Neuron (in vitro differentiated cells): ENCODE measurements around the gene COL6A3.

Source experiments
- H2AFZ ChIP-seq: one replicate; pipeline ENCODE4 v1.6.1; 2013; ENCODE audit warnings: low read depth, mild to moderate bottlenecking, inconsistent platforms, low read length, moderate library complexity
- H3K27me3 ChIP-seq: one replicate; pipeline ENCODE4 v1.6.1; 2013; ENCODE audit warnings: low read length; ENCODE audit not compliant: insufficient read depth
- H3K36me3 ChIP-seq: one replicate; pipeline ENCODE4 v1.6.1; 2013; ENCODE audit warnings: low read length; ENCODE audit not compliant: insufficient read depth
- H3K4me1 ChIP-seq: one replicate; pipeline ENCODE4 v1.6.1; 2013; ENCODE audit warnings: low read length; ENCODE audit not compliant: insufficient read depth
- H3K4me3 ChIP-seq: 2 replicates; pipeline ENCODE4 v1.5.1; 2013; ENCODE audit warnings: mild to moderate bottlenecking, low read length, moderate library complexity
- H3K9me3 ChIP-seq: one replicate; pipeline ENCODE4 v1.6.1; 2013; ENCODE audit warnings: low read length

The COL6A3 gene

GRCh38 chr2:237276716-237277490 is 137.1 kb downstream of the COL6A3 start:
- H3K27me3 ChIP-seq: no peaks in the 10 kb centered on the region
- no peak overlapping the region for H3K4me3 ChIP-seq
- no peaks in the 10 kb centered on the region for H3K9me3 ChIP-seq
- H3K36me3 ChIP-seq: no peaks in the 10 kb centered on the region
- H3K4me1 ChIP-seq: no peaks in the 10 kb centered on the region
- no peak overlapping the region for H2AFZ ChIP-seq
